Limb (tissue), 2 donors: ENCODE data around the gene CELF4.

Source experiments
- DNase-seq, 2 donors: peaks; one replicate each; pipeline ENCODE4 v3.0.0-alpha.2; 2016; ENCODE audit errors: extremely low spot score in 2 of 2

CELF4 gene

GRCh38 chr18:37393221-37393827, 172.3 kb downstream of the CELF4 start:
- DNase-seq, result peak in 1 of 2 donors; percentile 43

- DNase-seq, result no peak
Observed at GRCh38 chr18:37392648-37393047, 172.9 kb downstream of the CELF4 start.

- DNase-seq, result no peak
Observed at GRCh38 chr18:37391698-37392548, 173.7 kb downstream of the CELF4 start.

GRCh38 chr18:37391156-37391555, 174.4 kb downstream of the CELF4 start:
- no peak for DNase-seq

GRCh38 chr18:37390687-37391086, 174.9 kb downstream of the CELF4 start:
- DNase-seq, result no peak

- no peak for DNase-seq
Observed at GRCh38 chr18:37389684-37390368, 175.8 kb downstream of the CELF4 start.

- DNase-seq, result no peak
Observed at GRCh38 chr18:37389041-37389440, 176.6 kb downstream of the CELF4 start.

- no peak for DNase-seq
Observed at GRCh38 chr18:37388413-37388812, 177.2 kb downstream of the CELF4 start.

GRCh38 chr18:37385846-37386778, 179.5 kb downstream of the CELF4 start:
- DNase-seq, result no peak

GRCh38 chr18:37383846-37384595, 181.6 kb downstream of the CELF4 start:
- DNase-seq, result no peak

- DNase-seq, result peak in 1 of 2 donors; percentile 38
Observed at GRCh38 chr18:37383036-37383785, 182.4 kb downstream of the CELF4 start.

- no peak for DNase-seq
Observed at GRCh38 chr18:37381554-37381953, 184.0 kb downstream of the CELF4 start.

- no peak for DNase-seq
Observed at GRCh38 chr18:37380546-37381110, 185.0 kb downstream of the CELF4 start.

GRCh38 chr18:37378336-37379010, 187.1 kb downstream of the CELF4 start:
- no peak for DNase-seq

- DNase-seq, result no peak
Observed at GRCh38 chr18:37375181-37375580, 190.4 kb downstream of the CELF4 start.

- no peak for DNase-seq
Observed at GRCh38 chr18:37368110-37368954, 197.3 kb downstream of the CELF4 start.

- DNase-seq, result no peak
Observed at GRCh38 chr18:37364237-37364636, 201.4 kb downstream of the CELF4 start.
